HG03571 (cell line): Measurements from ENCODE around the gene KIF1A.

ENCODE experiments used
- ATAC-seq: cut with Tn5 transposase; IDR thresholded peaks from one replicate; pipeline ENCODE4 v1.9.1; 2021; ENCODE audit not compliant: unreplicated experiment

The KIF1A gene

DNA sequence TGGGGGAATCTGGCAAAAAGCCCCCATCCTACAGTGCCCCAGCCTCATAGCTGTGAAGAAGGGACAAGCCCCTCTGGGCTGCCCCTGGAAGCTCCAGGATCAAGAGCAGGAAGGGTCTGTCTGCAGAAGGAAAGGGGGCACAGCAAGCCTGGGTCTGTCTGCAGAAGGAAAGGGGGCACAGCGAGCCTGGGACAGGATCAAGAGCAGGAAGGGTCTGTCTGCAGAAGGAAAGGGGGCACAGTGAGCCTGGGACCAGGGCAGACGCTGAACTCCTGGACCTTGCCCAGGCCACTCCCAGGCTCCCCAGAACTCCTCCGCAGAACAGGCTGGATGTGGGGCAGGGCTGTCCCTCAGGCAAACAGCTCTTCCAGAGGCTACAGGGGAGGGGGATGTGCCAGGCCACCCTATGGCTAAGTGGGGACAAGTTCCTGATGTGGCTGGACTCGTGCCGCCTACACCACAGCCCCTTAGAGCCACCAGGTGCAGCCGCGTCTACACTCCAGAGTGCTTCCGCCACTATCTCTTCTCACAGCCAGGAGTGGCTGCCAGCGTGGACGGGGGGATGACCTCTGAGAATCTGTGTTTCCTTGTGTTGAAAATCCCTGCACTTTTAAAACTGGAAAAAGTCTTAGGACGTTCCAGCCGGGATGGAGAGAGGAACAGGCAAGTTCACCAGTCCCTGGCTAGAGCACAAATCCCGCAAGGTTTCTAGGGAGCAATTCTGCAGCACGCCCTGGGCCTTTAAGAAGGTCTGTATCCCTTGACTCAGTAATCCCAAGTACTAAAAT is 20.8 kb downstream of the KIF1A start:
- no peak for ATAC-seq

DNA sequence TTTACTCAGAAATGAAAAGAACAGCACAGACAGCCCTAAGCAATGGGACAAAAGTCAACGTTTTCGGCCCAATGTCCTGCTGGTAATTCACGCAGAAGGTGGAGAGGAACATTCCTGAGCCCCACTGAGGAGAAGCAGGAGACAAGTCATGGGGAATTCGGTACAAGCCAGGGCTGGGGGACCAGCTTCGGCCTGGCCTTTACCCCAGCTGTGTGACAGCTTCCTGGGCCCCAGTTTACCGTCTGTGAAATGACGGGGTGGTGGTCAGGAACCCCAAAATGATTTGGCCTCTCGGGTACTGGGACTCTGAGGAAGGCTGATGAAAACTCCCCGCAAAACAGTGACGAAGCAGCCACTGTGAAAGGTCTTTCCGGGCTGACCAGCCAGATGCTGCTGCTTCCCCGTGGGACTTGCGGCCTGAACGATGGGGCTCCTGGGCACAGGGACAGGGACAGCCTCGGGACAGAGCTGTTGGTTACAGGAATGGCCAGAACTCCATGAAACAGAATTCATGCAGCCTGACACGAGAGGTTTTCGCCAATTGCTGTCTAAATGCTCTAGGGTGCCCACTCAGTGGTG is 21.6 kb downstream of the KIF1A start:
- ATAC-seq, result no peak

DNA sequence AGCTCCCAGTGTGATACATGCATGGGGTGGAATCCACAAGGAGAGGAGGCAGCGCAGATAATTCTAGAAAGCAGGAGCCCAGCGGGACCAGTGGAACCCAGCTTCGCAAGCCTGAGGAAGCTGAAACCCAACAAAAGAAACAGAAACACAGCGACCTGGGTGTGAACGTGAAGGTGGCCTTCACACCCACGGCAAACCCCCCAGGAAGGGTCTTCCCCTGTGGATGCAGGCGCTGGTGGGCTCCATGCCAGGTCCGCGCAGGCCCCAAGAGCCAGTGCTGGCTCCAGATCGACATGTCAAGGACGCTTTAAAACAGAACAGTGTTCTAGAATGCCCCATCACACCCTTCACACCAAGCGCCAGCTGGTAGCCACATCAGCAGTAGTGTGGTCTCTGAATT is 22.1 kb downstream of the KIF1A start:
- ATAC-seq, result no peak

- ATAC-seq, result no peak
Measured at GRCh38 chr2:240797500-240797895, 22.5 kb downstream of the KIF1A start.

DNA sequence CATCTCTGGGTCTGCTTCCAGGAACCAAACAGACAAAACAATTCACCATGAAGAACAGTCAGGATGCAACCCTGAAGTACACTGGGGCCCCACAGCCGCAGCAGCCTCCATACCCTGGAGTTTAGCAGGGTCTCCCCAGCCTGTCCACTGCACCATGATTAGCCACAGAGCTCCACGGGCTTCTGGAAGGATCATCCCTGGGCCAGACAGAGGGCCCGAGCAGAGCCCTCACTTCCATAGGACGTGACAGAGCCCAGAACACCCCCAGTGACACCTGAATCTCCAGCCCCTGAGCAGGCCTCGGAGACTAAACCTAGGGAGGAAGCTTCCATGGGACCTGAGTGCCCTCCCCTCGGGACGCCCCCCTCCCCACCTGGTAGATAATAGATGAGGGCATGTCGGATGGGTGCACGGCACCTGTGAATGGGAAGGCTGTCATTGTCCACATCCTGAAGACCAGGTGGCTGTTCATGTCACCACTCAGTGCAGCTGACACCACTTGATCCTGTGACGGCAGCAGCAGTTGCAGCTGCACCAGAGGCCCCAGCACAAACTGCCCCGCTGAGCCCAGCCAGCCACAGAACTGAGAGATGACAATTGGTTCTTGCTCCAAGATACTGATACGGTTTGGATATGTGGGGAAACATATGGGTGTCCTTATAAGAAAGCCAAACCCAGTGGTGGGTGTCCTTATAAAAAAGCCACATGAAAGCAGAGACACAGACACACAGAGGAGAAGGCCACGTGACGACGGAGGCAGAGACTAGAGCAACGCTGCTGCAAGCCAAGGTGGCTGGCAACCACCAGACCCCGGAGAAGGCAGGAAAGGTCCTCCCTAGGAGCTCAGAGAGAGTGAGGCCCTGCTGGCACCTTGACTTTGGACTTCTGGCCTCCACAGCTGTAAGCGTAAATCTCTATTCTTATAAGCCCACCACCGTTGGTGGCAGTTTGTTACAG is 23.2 kb downstream of the KIF1A start:
- ATAC-seq, result no peak

DNA sequence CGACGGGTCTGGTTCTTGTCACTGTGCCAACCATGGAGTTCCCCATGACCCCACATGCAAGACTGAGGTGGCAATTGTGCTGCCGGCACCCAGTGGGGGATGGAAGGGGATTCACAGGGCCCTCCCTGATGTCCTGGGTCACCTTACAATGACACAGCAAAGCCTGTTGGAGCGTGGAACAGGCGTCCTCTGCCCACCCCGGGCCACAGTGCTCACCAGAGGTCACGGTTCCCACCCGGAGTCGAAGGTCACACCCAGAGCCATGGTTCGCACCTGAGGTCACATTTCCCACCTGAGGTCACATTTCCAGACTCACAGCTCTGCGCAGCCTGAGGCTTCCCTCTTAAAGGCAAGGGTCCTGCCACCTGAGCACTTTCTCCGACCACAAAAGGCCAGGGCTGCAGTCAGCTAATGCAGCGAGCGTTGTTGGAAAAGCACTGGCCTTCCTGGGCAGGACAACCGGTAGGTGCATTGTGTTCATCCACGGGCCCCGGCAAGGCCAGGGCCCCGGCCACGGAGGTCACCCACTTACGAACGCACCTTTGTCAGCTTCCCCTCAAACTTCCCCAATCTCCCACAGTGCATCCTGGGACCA is 24.0 kb downstream of the KIF1A start:
- no peak for ATAC-seq

DNA sequence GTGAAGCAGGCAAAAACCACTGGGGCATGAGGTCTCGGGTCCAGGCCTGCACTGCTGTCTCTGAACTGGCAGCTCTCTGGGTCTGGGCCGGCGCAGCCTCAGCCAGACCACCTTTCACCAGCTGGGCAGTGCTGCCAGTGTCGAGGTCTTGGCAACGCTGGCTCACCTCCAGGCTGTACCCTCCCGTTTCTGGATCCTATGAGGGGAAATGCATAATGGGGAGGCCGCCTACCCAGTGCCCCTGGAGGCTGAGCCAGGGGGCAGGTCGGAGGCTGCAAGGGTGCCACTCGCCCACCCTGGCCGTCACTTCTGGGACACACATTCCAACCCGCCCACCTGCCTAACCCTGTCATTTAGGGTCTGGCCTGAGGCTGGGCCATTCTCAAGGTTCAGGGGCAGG is 24.6 kb downstream of the KIF1A start:
- no peak for ATAC-seq

DNA sequence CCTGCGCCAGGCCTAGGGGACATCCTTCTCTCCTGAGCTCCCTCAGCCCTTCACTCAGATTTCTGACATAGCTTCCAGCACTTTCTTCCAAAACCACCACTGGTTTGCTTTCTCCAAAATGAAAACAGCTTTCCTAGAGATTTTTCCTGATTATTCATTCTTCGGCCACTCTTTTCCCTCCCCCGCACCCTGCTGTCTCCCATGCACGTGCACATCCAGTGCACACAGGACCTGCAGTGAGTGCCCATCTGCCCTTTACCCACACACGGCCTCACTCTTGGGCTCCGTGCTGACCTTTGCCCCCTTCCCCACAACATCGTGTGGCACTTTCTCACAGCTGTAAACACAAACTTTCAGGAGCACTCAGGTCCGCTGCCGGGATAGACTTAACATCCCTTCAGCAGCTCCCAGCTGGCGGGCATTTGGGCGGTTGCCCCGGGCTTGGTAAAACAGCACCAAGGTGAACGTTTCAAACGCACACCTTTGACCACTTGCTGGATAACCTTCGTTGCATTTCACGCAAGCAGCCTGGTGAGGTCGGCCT is 25.8 kb downstream of the KIF1A start:
- ATAC-seq, result no peak

DNA sequence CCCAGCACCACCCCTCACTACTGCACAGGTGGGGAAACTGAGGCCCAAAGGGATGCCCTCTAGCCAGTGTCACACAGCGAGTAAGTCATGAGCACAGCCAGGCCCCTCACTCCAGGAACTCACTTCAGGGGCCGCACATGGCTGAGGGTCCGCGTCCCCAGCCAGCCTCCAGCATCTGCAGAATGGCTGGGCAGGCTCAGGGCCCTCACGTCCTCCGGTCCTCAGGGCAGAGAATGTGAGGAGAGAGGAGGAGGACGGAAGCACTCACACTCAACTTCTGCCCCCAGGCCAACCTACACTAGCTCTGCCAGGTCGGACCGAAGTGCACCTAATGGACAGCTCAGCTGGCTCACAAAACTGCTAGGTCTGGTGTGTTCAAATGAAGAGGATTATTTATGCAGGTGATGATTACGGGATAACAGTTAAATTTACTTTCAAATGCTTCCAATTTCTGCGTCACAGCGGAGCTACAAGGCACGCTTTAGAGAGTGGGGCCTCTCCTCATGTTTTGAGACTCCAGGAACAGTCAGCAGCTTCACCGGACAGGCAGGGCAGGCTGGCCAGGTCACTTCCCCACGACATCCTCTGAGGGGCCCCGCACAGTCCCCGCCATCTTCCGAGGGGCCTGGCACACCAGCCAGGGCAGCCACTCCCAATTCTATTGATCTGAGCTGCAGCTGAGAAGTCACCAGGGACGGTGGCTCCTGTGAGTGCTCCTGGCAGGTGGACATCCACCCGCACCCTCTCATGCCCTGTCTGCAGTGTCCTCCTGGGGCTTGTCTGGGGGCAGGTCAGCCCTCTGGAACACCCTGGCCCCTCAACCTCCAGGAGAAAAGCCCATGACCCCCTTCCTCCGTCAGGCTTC is 26.5 kb downstream of the KIF1A start:
- ATAC-seq, result no peak

DNA sequence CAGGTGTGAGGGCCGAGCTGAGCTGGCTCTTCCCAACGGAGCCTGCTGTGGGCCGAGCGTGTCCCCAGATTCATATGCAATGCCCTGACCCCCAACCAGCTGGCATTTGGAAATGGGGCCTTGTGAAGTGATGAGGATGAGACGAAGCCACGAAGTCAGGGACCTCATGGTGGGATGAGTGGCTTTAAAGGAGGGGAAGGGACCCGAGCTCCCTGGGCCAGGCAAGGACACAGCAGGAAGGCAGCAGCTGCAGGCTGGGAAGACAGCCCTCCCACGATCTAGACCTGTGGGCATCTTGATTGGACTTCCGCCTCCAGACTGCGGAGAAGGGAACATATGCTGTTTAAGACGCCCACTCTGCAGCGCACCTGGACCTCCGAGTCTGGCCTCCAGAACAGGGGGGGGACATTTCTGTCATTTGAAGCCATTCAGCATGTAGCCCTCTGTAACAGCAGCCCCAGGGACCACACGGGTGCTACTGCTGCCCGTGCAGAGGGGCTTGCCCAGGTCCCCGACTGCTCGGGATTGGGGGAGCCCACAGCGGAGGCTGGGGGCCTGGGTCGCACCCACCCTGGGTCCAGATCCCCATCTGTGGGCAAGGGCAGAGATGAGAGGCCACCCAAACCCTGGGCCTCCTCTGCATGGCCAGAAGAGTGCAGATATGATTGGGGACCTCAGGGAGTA is 27.2 kb downstream of the KIF1A start:
- ATAC-seq, result no peak

DNA sequence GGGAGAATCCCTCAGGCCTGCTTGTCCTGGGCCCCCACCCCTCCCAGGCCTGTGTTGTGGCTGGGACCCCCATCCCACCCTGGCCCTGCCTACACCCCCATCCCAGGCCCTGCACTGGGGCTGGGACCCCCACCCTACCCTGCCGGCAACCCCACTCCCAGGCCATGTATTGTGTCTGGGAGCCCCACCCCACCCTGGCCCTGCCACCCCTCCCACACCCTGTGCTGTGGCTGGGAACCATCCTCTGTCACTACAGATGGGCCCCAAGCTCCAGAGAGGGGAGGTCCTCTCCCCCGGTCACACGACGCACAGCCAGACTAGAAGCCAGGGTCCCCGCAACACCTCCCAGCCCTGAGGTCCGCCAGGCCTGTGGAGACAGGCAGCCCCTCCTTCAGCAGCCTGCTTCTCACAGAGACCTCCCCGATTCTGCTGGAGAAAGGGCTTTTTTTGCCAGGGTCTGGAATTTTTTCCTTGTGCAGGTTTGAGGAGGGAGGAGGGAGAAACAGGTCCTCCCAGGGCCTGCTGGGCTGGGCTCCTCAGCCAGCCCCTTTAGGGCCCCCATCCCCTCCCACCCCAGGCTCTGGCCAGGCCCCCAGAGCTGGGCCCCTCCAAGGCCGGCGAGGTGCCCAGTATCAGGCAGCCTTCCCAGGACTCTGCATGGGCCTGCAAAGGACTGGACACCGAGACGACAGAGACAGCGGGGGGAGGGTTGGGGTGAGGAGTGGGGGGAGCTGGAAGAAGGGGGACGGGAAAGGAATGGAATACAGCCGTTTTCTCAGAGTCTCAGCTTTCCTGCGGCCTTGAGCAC is 28.0 kb downstream of the KIF1A start:
- no peak for ATAC-seq

DNA sequence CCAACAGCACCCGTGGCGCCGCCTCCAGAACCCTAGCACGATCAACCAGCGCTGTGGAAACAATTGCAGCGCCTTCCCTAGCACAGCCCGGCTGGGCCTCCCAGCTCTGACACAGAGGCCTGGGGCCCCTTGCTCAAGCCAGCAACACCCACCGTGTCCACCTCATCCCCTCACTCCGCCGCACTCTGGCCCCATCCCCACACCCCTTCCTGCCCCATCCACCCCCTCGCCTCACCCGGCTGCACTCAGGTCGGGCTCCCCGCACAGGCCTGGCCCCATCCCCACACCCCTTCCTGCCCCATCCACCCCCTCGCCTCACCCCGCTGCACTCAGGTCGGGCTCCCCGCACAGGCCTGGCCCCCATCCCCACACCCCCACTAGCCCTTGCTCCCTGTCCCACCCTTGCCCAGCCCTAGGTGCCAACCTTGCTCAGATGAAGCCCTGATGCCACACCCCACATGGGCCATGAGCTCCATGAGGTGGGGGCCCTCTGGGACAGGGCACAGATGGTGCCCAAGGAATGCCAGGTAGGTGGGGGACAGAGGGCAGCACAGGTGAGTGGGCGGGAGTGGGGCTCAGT is 28.7 kb downstream of the KIF1A start:
- no peak for ATAC-seq

DNA sequence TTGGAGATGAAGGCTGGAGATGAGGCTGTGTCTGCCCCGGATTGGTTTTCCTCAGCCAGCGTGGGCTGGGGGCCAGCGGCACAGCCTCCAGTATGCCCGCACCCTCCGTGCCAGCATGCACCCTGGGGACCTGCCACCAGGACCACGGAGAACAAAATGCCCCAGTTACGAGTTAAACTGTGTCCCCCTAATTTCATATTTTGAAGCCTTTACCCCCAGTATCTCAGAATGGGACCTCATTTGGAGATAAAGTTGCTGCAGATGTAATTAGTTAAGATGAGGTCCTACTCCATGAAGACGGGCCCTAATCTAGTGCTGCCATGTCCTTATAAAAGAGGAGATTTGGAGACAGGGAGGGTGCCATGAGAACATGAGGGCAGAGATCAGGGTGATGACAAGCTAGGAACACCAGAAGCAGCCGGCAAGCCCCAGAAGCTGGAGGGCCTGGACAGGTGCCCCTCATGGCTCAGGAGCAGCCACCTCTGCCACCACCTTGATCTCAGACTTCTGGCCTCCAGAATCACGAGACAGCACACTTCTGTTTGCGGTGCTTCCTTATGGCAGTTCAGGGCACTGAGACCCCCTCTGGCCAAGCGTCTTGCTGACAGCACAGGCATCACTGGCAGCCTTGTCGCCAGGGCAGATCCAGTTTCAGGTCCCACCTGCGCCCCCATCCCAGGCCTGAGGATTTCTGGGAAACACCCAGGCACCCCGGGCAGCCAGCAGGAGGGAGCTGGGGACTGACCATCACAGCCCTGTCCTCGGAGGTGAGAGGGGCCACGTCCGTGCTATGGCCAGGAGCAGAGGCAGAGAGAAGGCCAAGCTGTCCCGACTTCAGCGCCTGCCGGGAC is 29.4 kb downstream of the KIF1A start:
- ATAC-seq, result no peak

DNA sequence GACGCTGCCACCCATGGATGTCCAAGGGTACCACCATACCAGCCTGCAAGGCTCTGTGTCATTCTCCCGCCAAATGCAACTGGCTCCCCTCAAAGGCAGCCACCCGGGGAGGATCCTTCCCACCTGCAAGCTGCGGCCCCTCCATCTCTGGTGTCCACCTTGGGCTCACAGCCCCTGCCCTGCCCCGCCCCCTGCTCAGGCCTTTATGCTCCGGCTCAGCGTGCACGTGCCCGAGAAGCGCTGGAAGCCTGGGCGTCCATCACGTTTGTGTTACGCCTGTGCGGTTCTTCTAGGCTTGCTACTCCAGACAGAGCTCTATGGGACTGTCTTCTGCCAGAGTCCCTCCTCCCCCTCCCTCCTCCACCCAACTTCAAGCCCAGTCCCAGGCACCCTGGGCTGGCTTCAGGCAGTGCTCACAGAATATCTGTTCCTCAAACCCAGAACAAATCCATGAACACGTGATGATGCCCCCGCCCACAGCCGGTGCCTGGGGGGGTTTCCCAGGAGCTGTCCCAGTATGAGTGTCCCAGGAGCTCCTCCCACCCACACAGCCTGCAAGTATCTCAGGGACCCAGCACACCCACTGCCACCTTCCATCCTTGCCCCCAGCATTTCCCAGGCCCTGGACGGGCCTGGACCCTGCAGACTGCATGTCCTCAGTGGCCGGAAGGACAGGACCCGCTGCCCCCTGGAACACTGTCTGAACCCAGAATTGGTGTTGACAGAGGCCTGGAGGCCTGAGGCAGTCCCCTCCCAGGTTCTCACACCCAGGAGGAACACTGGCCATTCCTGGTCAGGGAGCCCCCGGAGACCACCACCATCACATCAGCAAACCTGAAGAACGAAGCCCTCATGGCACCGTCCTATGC is 30.3 kb downstream of the KIF1A start:
- ATAC-seq, result no peak

GRCh38 chr2:240789051-240789453 is 31.0 kb downstream of the KIF1A start:
- ATAC-seq, result no peak

DNA sequence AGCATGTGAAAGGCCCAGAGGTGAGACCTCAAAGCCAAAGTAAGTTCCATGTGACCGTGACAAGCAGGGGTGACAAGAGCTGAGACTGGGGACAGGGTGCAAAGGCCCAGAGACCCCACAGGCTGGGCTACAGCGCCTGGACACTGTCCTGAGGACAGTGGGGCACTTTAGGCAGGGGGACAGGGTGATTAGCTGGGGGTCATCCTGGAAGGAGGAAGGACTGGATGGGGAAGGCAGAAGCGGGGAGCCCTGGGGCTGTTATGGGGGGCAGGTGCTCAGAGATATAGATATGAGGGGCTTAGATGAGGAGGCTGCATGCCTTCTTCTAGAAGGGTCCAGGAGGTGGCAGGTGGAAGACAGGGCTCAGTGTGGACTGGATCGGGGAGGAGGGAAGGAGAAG is 31.5 kb downstream of the KIF1A start:
- ATAC-seq, result no peak
